AG04450 (cell line): ENCODE results near the gene CRYBG2. TPM values are rescaled to one million over a fixed set of nuclear protein-coding genes. Genes with fewer than 3 reads are reported as not detected.
A peak's percentile ranks its signal among the peaks of the same experiment; 100 is the strongest.

Experiments used
- CTCF ChIA-PET: fragments of 300-600, 350-600 bp; formaldehyde crosslinking; extraction: SDS; loops from one replicate; lab custom pipeline; 2022; ENCODE audit warnings: antibody characterized with exemption, inconsistent platforms; lab: Charles Lee
- POLR2A ChIA-PET: fragments of 350-600 bp; formaldehyde crosslinking; extraction: SDS; loops from one replicate; lab custom pipeline; 2021; ENCODE audit warnings: antibody characterized with exemption, inconsistent platforms; lab: Yijun Ruan, JAX
- DNase-seq: peaks from one replicate; pipeline ENCODE4 v3.0.0-alpha.2; 2011; ENCODE audit warnings: low read depth, low spot score
- H3K27ac ChIP-seq: one replicate; pipeline ENCODE4 v1.5.1; 2012; ENCODE audit warnings: low read depth, low read length, control low read depth
- H3K27me3 ChIP-seq: one replicate; pipeline ENCODE4 v1.6.0; 2012; ENCODE audit warnings: low read length; ENCODE audit not compliant: control insufficient read depth, insufficient read depth
- H3K4me3 ChIP-seq: 2 replicates; pipeline ENCODE4 v1.5.1; 2011; ENCODE audit warnings: mild to moderate bottlenecking, low read depth, low read length, control low read depth
- H3K9me3 ChIP-seq: 2 replicates; pipeline ENCODE4 v1.5.1; 2012; ENCODE audit warnings: low read length; ENCODE audit not compliant: control insufficient read depth, insufficient read depth
- CTCF ChIP-seq: IDR thresholded peaks from 2 replicates; pipeline ENCODE4 v1.5.1; 2011; ENCODE audit warnings: low read depth, low read length, control low read depth, inconsistent platforms
- polyA plus RNA-seq: library from polyadenylated mRNA; depleted of rRNA; stranded (reverse); fragments of >200 nt; gene quantifications from 2 replicates; pipeline ENCODE4 v1.2.3, GENCODE V29; 2011

The CRYBG2 gene
- polyA plus RNA-seq, 1 experiment: not detected

- no peak for TF ChIP-seq CTCF
- ChIA-PET CTCF (no interaction called here), POLR2A (interaction anchor here (0.7 kb wide), 1 partner anchor 9 kb away, joined by 3 read pairs; no protein-coding TSS in a partner anchor)
- Histone ChIP-seq H3K9me3 (no peaks in the 10 kb centered on the region; the same call in 1 of the 2 replicates), H3K27me3 (no peaks in the 10 kb centered on the region), H3K27ac (peak overlapping the region; percentile 61), H3K4me3 (peak overlapping the region; percentile 84)
- no peak for DNase-seq
Measured at GRCh38 chr1:26282401-26282918, 71.5 kb downstream of the CRYBG2 start.

GRCh38 chr1:26281971-26282370 is 72.0 kb downstream of the CRYBG2 start:
- POLR2A ChIA-PET: interaction anchor here (0.7 to 1.6 kb wide), 3 partner anchors 9 to 96 kb away, joined by 3 to 4 read pairs (median 3); no protein-coding TSS in a partner anchor
- no peaks in the 10 kb centered on the region for H3K27me3 ChIP-seq
- H3K4me3 ChIP-seq: peak overlapping the region; percentile 84
- H3K9me3 ChIP-seq: no peaks in the 10 kb centered on the region; the same call in 1 of the 2 replicates
- CTCF ChIA-PET: interaction anchor here (1.1 to 1.7 kb wide), 3 partner anchors 40 to 135 kb away, joined by 4 to 8 read pairs (median 4); no protein-coding TSS in a partner anchor
- H3K27ac ChIP-seq: peak overlapping the region; percentile 61
- DNase-seq: peak; percentile 29
- no peak for TF ChIP-seq CTCF

- ChIA-PET CTCF (interaction anchor here (1.1 to 1.7 kb wide), 3 partner anchors 40 to 135 kb away, joined by 4 to 8 read pairs (median 4); no protein-coding TSS in a partner anchor), POLR2A (interaction anchor here (0.7 to 1.6 kb wide), 3 partner anchors 8 to 96 kb away, joined by 3 to 4 read pairs (median 3); no protein-coding TSS in a partner anchor)
- H3K9me3 ChIP-seq: no peaks in the 10 kb centered on the region; the same call in 1 of the 2 replicates
- TF ChIP-seq CTCF: no peak
- peak overlapping the region; percentile 84 for H3K4me3 ChIP-seq
- no peak for DNase-seq
- H3K27me3 ChIP-seq: no peaks in the 10 kb centered on the region
- H3K27ac ChIP-seq: peak overlapping the region; percentile 61
Measured at GRCh38 chr1:26281091-26281958, 72.6 kb downstream of the CRYBG2 start.

GRCh38 chr1:26280333-26281042 is 73.4 kb downstream of the CRYBG2 start:
- CTCF ChIA-PET: interaction anchor here (1.1 to 1.7 kb wide), 7 partner anchors 41 to 137 kb away, joined by 3 to 8 read pairs (median 4); partner anchors contain the start of gene CEP85
- no peak for DNase-seq
- H3K9me3 ChIP-seq: no peaks in the 10 kb centered on the region; the same call in 1 of the 2 replicates
- no peaks in the 10 kb centered on the region for H3K27me3 ChIP-seq
- TF ChIP-seq CTCF: no peak
- H3K27ac ChIP-seq: peak overlapping the region; percentile 84
- POLR2A ChIA-PET: interaction anchor here (1.2 to 1.6 kb wide), 2 partner anchors 34 to 97 kb away, joined by 3 to 4 read pairs; no protein-coding TSS in a partner anchor
- peak overlapping the region; percentile 84 for H3K4me3 ChIP-seq
